Right cardiac atrium (tissue), 5 donors: ENCODE measurements around the gene C3orf52. TPM values are rescaled to one million over a fixed set of nuclear protein-coding genes. Genes with fewer than 3 reads are reported as not detected.

Experiments
- ATAC-seq, 2 donors: fragments of 200-7000 bp; cut with Tn5 transposase; one replicate each; pipeline versions ENCODE4 v1.8.0 to v1.9.1; 2020; ENCODE audit warnings: moderate library complexity in 2 of 2, mild to moderate bottlenecking in 1 of 2
- DNase-seq, 3 donors: peaks; one replicate each; pipeline ENCODE4 v3.0.0-alpha.2; 2020
- H3K27ac ChIP-seq: one replicate; pipeline ENCODE4 v1.5.1; 2013; ENCODE audit warnings: mild to moderate bottlenecking, low read length, control low read depth, moderate library complexity
- H3K27me3 ChIP-seq: one replicate; pipeline ENCODE4 v1.6.1; 2013; ENCODE audit not compliant: control insufficient read depth, insufficient read depth
- H3K4me1 ChIP-seq: one replicate; pipeline ENCODE4 v1.6.1; 2013; ENCODE audit warnings: low read length; ENCODE audit not compliant: control insufficient read depth, insufficient read depth
- H3K4me3 ChIP-seq: one replicate; pipeline ENCODE4 v1.5.1; 2013; ENCODE audit warnings: low read length, control low read depth
- H3K9me3 ChIP-seq: one replicate; pipeline ENCODE4 v1.6.1; 2013; ENCODE audit warnings: low read length; ENCODE audit not compliant: control insufficient read depth
- WGBS: extraction: QIAGEN DNeasy Blood & Tissue Kit; methylation state at CpG from one replicate; pipeline ENCODE4 v1.1.7; 2013; 5-methylcytosine and 5-hydroxymethylcytosine counted together
- intact Hi-C, 4 donors: fragments of 100-400 bp; cut with DNase I; formaldehyde crosslinking; loops; one replicate each; pipeline versions ENCODE4 v1.11.0 to v1.14.0; 2022 to 2023
- microRNA-seq, 2 donors: library from miRNA; unstranded; fragments of <30 nt; microRNA quantifications; one replicate each; pipeline ENCODE4 v1.2.0, GENCODE V29; 2020 to 2021
- polyA plus RNA-seq: library from polyadenylated mRNA; stranded (reverse); fragments of 200-250 nt; gene quantifications from one replicate; pipeline ENCODE4 v1.2.3, GENCODE V29; 2013
- total RNA-seq, 4 donors: library from RNA; stranded (reverse); fragmentation: NEBNext Ultra II Directional; extraction: Animal tissue kit (Norgen Biotek cat#: 25700); gene quantifications; one replicate each; pipeline ENCODE4 v1.2.1, GENCODE V29; 2021
- donor health status: healthy with polysubstance abuse.
- donor health status: DM: no; HTN: yes; CAD: no.
- donor health status: DM: no; HTN: no; CAD: no.
- donor health status: DM: no; HTN: yes; CAD: no; lungs with severe emphysema.
- donor health status: DM: yes; HTN: yes; CAD: no.

Gene C3orf52
- total and polyA plus RNA-seq, 5 donors = 0.48 to 4.4 (median 1.2) TPM

DNA sequence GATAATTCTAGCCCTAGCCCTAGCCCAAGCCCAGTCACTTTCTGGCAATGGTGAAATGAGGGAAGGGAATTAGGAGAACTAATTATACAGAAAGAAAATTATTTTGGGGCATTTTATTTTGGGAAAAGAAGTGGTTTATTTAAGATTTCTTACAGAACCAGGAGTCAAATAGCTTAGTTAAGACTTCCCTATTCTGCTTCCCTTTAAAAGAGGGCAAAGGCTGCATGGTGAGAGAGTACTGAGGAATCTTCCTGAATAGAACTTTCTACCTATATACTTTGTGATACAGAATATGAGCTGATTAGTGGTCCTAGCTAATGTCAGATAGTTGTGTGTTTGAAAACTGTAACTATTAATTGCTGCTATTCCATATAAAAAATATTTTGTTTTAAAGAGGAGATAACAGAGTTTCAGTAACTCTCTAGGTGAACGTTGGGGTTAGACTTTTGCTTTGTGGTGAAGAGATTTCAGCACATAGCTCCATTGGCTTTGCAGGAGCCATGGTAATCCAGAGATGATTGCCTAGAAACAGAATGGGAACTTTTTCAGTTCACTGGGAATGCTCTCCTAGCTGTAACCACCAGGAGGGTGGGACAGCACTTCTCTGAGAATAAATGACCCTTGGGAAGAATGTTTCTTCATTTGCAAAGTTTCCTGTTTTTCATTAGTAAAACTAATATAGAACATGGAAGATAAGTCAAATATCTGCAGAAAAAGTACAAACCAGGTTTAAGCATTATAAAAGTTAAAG lies 52.2 kb downstream of the C3orf52 start:
- no peaks in the 10 kb centered on the region for H3K27me3 ChIP-seq
- intact Hi-C loops = no loop called here
- H3K27ac ChIP-seq = no peak overlapping the region
- WGBS = 25% methylated on average over 1 of the region's 1 CpG
- ATAC-seq (no peak), DNase-seq (no peak)
- peaks cover 2% of the 10 kb centered on the region for H3K4me1 ChIP-seq
- no peaks in the 10 kb centered on the region for H3K9me3 ChIP-seq
- no peak overlapping the region for H3K4me3 ChIP-seq

DNA sequence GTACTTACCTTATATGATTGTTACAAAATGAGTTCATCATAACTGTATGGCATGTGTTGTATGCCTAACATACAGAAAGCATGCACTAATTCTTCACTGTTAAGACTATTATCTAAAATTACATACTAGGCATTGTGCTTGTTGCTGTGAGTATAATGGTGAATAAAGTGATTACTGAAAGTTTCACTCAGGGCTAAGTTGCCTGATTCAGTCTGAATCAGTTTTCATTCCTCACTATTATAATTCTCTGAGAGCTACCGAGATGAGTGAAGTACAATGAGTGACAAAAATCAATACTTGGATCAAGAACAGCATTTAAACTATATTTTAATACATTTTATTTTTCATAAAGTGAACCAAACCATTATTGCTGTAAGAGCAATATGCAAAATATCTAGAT lies 54.4 kb downstream of the C3orf52 start:
- intact Hi-C loops = no loop called here
- WGBS = 98% methylated on average over 1 of the region's 1 CpG

DNA sequence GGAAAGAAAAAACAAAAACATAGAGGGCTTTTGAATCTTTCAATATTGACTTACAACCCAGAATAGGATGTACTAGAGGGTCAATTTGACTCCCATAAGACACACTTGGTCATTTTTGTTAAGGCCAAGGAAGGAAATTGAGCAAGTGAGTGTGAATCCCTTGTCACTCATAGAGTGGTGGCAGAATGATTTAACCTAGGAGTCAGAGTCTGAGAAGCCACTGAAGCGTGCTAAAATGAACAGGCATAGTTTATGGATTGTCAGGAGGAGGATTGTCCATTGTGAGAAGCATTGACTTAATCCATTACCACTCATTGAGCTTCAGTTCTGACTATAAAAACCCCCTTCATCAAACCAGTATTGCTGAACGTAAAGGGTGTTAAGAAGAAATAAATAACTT lies 55.1 kb downstream of the C3orf52 start:
- DNase-seq = no peak
- no peak overlapping the region for H3K4me3 ChIP-seq
- intact Hi-C loops = no loop called here
- no peaks in the 10 kb centered on the region for H3K9me3 ChIP-seq
- peaks cover 2% of the 10 kb centered on the region for H3K4me1 ChIP-seq
- no peak for ATAC-seq
- WGBS = 89% methylated on average over 2 of the region's 2 CpGs
- no peak overlapping the region for H3K27ac ChIP-seq
- H3K27me3 ChIP-seq = no peaks in the 10 kb centered on the region

More for the DNA sequence above, 54.4 kb downstream of the C3orf52 start:
- ATAC-seq = no peak
- no peaks in the 10 kb centered on the region for H3K27me3 ChIP-seq
- DNase-seq = no peak
- H3K4me3 ChIP-seq = no peak overlapping the region
- peaks cover 2% of the 10 kb centered on the region for H3K4me1 ChIP-seq
- H3K9me3 ChIP-seq = no peaks in the 10 kb centered on the region
- H3K27ac ChIP-seq = no peak overlapping the region

DNA sequence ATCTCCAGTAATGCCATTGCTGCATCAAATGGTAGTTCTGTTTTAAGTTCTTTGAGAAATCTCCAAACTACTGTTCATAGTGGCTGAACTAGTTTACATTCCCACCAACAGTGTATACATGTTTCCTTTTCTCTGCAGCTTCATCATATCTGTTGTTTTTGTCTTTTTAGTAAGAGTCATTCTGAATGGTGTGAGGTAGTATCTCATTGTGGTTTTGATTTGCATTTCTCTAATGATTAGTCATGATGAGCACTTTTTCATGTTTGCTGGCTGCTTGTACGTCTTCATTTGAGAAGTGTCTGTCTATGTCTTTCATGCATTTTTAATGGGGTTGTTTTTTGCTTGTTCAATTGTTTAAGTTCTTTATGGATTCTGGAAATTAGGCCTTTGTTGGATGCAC lies 57.1 kb downstream of the C3orf52 start:
- intact Hi-C loops = no loop called here
- 94% methylated on average over 1 of the region's 1 CpG for WGBS
- no peak for DNase-seq
- ATAC-seq = no peak
- no peaks in the 10 kb centered on the region for H3K9me3 ChIP-seq
- H3K4me3 ChIP-seq = no peak overlapping the region
- no peaks in the 10 kb centered on the region for H3K4me1 ChIP-seq
- H3K27ac ChIP-seq = no peak overlapping the region
- no peaks in the 10 kb centered on the region for H3K27me3 ChIP-seq

DNA sequence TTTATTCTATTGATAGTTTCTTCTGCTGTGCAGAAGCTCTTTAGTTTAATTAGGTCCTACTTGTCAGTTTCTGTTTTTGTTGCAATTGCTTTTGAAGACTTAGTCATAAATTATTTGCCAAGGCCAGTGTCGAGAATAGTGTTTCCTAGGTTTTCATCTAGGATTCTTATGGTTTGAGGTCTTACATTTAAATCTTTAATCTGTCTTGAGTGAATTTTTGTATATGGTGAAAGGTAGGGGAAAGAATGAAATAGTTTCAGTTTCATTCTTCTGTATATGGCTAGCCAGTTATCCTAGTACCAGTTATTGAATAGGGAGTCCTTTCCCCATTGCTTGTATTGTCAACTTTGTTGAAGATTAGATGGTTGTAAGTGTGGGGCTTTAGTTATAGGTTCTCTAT lies 57.5 kb downstream of the C3orf52 start:
- intact Hi-C loops = no loop called here
- no peaks in the 10 kb centered on the region for H3K27me3 ChIP-seq
- no peaks in the 10 kb centered on the region for H3K4me1 ChIP-seq
- no peaks in the 10 kb centered on the region for H3K9me3 ChIP-seq
- WGBS = 91% methylated on average over 1 of the region's 1 CpG
- ATAC-seq (no peak), DNase-seq (no peak)
- H3K27ac ChIP-seq = no peak overlapping the region
- no peak overlapping the region for H3K4me3 ChIP-seq

DNA sequence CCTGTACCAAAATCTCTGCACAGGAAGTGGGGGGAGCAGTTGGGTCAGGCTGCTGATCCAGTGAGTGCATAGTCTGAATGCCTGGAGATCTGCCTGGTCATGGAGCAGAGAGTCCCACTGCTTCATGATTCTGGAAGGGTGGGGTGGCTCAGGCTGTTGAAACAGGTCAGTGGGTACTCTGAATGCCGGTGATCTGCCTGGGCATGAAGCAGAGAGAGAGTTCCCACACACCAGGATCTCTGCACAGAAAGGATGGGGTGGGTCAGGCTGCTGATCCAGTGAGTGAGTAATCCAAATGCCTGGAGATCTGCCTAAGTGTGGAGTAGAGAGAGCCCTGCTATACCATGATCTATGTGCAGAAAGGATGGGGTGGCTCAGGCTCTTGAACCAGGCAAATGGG lies 62.9 kb downstream of the C3orf52 start:
- Histone ChIP-seq H3K27ac (no peak overlapping the region), H3K4me1 (no peaks in the 10 kb centered on the region), H3K9me3 (peaks cover 8% of the 10 kb centered on the region), H3K27me3 (no peaks in the 10 kb centered on the region), H3K4me3 (no peak overlapping the region)
- DNase-seq (no peak), ATAC-seq (no peak)
- intact Hi-C loops = no loop called here
- 91% methylated on average over 1 of the region's 1 CpG for whole genome bisulfite sequencing

DNA sequence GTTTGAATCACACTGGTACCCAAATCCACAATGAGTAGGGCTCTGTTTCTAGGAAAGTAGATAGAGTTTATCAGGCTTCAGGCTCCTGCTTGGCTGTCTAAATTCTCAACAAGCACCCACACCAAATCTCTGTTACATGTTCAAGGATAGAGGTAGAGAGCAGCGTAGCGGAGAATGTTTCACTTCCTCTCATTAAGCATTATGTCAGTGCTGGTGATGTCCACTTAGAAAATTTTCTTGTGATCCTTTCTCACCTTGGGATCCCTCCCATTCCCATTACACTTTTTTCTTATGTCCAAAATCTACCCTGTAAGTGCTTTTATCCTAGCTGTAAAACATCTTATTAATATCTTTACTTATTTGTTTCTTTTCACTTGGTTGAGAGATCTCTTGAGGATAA lies 81.6 kb downstream of the C3orf52 start:
- H3K9me3 ChIP-seq = no peaks in the 10 kb centered on the region
- no peaks in the 10 kb centered on the region for H3K4me1 ChIP-seq
- H3K4me3 ChIP-seq = no peak overlapping the region
- ATAC-seq (no peak), DNase-seq (no peak)
- no peak overlapping the region for H3K27ac ChIP-seq
- WGBS = 81% methylated on average over 2 of the region's 2 CpGs
- intact Hi-C loops = no loop called here
- no peaks in the 10 kb centered on the region for H3K27me3 ChIP-seq

Small RNA genes lying within 50 kb of the gene (microRNA-seq; reads per million reads assigned to microRNA genes)
- gene MIR567 = 0 reads per million in 2 donors

Other genes starting within 250 kb of the C3orf52 start
- gene PHLDB2, start 227.1 kb upstream of the C3orf52 start, total RNA-seq = 10 to 100 TPM; 10.7 to 22.8 (median 19.0) TPM
- gene PHLDB2, start 227.1 kb upstream of the C3orf52 start, polyA plus RNA-seq = 9.5 TPM
- 10 to 100 TPM; 26.3 to 39.0 (median 31.1) TPM for gene ABHD10, start 107.4 kb upstream of the C3orf52 start, total RNA-seq
- 23.5 TPM for gene ABHD10, start 107.4 kb upstream of the C3orf52 start, polyA plus RNA-seq
- gene TAGLN3, start 87.5 kb upstream of the C3orf52 start, total RNA-seq = under 1 TPM in 3 of 4 donors, not detected in 1; 0.28 to 0.74 (median 0.53) TPM
- 0.52 TPM for gene TAGLN3, start 87.5 kb upstream of the C3orf52 start, polyA plus RNA-seq
- gene TMPRSS7, start 51.7 kb upstream of the C3orf52 start, total RNA-seq = not detected
- gene TMPRSS7, start 51.7 kb upstream of the C3orf52 start, polyA plus RNA-seq = not detected
- under 1 TPM in 1 of 4 donors, not detected in 3; 0.29 TPM for gene GCSAM, start 46.9 kb downstream of the C3orf52 start, total RNA-seq
- not detected for gene GCSAM, start 46.9 kb downstream of the C3orf52 start, polyA plus RNA-seq
- under 1 TPM; 0.15 to 0.69 (median 0.41) TPM for gene SLC9C1, start 207.8 kb downstream of the C3orf52 start, total RNA-seq
- 0.14 TPM for gene SLC9C1, start 207.8 kb downstream of the C3orf52 start, polyA plus RNA-seq
- gene CD200, start 246.8 kb downstream of the C3orf52 start, total RNA-seq = 1 to 10 TPM; 2.8 to 4.5 (median 3.6) TPM
- 4.0 TPM for gene CD200, start 246.8 kb downstream of the C3orf52 start, polyA plus RNA-seq